Measurements from ENCODE around the gene RPS6KA6. TPM values are rescaled to one million over a fixed set of nuclear protein-coding genes. Genes with fewer than 3 reads are reported as not detected.
A peak's percentile ranks its signal among the peaks of the same experiment; 100 is the strongest.

RPS6KA6 gene
- total and polyA plus RNA-seq, 2 experiments from 2014 or later = 3.6 to 14.0 TPM

DNA sequence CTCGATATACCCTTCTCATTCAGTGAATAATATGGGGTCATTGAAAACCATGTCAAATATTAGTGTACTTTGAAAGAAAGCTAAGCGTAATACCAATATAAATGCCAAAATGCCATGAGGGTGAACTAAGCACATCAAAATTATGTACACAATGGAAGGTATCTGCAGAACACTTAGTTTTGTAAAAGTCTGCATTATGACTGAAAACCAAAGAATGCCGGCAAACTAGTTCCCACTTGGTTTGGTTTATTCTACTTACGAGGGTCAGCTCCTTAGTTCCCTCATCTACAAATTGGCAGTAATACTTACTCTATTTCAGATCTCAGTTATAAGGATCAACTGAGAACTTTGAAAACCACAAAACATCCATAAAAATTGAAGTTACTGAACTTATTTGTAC lies 27.3 kb downstream of the RPS6KA6 start:
- no peaks in the 10 kb centered on the region for H3F3A ChIP-seq (replicated peaks; ENCODE audit: low read depth)
- Mint-ChIP-seq H3K4me3 (no peak overlapping the region), H3K27ac (no peak overlapping the region), H3K36me3 (ENCODE audit: low read depth) (no peaks in the 10 kb centered on the region), H3K9me3 (no peaks in the 10 kb centered on the region), H3K27me3 (ENCODE audit: insufficient read depth, low read depth, poor library complexity) (no peaks in the 10 kb centered on the region), H3K4me1 (peaks cover 9% of the 10 kb centered on the region)
- no peaks in the 10 kb centered on the region for H3K36me3 ChIP-seq (ENCODE audit: insufficient read depth)
- H3K4me3 ChIP-seq = no peak overlapping the region
- H3K79me2 ChIP-seq (replicated peaks; ENCODE audit: insufficient read depth) = no peaks in the 10 kb centered on the region
- DNase-seq (ENCODE audit: low spot score) (no peak), ATAC-seq (no peak)
- no peaks in the 10 kb centered on the region for H3K9me2 ChIP-seq (ENCODE audit: insufficient read depth)
- no peaks in the 10 kb centered on the region; the same call in 1 of the 2 replicates for H4K20me1 ChIP-seq (replicated peaks; ENCODE audit: insufficient read depth)
- no peak overlapping the region for H3K27ac ChIP-seq (ENCODE audit: low read depth)
- peaks cover 14% of the 10 kb centered on the region for H3K4me1 ChIP-seq (ENCODE audit: insufficient read depth)
- no peak overlapping the region for H2AFZ ChIP-seq
- TF ChIP-seq ZNF462 (CRISPR knock-in tag; IDR thresholded peaks at IDR 0.05) (no peak), CREB1 (CRISPR knock-in tag; IDR thresholded peaks at IDR 0.05; ENCODE audit: low read depth) (no peak), EZH2phosphoT487 (IDR thresholded peaks at IDR 0.05; ENCODE audit: unreplicated experiment) (no peak), ZNF114 (CRISPR knock-in tag; IDR thresholded peaks at IDR 0.05) (no peak), STAT1 (IDR thresholded peaks at IDR 0.05; ENCODE audit: unreplicated experiment) (no peak), JUNB (IDR thresholded peaks at IDR 0.05; ENCODE audit: unreplicated experiment) (no peak), NANOG (IDR thresholded peaks at IDR 0.05; ENCODE audit: borderline replicate concordance) (no peak), ZNF331 (CRISPR knock-in tag; IDR thresholded peaks at IDR 0.05; ENCODE audit: low read depth) (no peak), EZH2 (IDR thresholded peaks at IDR 0.05; ENCODE audit: low read depth, unreplicated experiment) (no peak), POLR2AphosphoS5 (IDR thresholded peaks at IDR 0.05; ENCODE audit: low read depth) (no peak)
- TF ChIP-seq, protein P1, sequence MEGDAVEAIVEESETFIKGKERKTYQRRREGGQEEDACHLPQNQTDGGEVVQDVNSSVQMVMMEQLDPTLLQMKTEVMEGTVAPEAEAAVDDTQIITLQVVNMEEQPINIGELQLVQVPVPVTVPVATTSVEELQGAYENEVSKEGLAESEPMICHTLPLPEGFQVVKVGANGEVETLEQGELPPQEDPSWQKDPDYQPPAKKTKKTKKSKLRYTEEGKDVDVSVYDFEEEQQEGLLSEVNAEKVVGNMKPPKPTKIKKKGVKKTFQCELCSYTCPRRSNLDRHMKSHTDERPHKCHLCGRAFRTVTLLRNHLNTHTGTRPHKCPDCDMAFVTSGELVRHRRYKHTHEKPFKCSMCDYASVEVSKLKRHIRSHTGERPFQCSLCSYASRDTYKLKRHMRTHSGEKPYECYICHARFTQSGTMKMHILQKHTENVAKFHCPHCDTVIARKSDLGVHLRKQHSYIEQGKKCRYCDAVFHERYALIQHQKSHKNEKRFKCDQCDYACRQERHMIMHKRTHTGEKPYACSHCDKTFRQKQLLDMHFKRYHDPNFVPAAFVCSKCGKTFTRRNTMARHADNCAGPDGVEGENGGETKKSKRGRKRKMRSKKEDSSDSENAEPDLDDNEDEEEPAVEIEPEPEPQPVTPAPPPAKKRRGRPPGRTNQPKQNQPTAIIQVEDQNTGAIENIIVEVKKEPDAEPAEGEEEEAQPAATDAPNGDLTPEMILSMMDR (conservative IDR thresholded peaks at IDR 0.05; ENCODE audit: low read depth in 2 of 2) = no peak
- TF ChIP-seq, protein P2, sequence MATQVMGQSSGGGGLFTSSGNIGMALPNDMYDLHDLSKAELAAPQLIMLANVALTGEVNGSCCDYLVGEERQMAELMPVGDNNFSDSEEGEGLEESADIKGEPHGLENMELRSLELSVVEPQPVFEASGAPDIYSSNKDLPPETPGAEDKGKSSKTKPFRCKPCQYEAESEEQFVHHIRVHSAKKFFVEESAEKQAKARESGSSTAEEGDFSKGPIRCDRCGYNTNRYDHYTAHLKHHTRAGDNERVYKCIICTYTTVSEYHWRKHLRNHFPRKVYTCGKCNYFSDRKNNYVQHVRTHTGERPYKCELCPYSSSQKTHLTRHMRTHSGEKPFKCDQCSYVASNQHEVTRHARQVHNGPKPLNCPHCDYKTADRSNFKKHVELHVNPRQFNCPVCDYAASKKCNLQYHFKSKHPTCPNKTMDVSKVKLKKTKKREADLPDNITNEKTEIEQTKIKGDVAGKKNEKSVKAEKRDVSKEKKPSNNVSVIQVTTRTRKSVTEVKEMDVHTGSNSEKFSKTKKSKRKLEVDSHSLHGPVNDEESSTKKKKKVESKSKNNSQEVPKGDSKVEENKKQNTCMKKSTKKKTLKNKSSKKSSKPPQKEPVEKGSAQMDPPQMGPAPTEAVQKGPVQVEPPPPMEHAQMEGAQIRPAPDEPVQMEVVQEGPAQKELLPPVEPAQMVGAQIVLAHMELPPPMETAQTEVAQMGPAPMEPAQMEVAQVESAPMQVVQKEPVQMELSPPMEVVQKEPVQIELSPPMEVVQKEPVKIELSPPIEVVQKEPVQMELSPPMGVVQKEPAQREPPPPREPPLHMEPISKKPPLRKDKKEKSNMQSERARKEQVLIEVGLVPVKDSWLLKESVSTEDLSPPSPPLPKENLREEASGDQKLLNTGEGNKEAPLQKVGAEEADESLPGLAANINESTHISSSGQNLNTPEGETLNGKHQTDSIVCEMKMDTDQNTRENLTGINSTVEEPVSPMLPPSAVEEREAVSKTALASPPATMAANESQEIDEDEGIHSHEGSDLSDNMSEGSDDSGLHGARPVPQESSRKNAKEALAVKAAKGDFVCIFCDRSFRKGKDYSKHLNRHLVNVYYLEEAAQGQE (IDR thresholded peaks at IDR 0.05; ENCODE audit: unreplicated experiment) = no peak
- H3K4me2 ChIP-seq = 0 out of 2 replicates have a peak overlapping the region, but pooled peaks have one; percentile 14
- no peaks in the 10 kb centered on the region for H3K27me3 ChIP-seq (ENCODE audit: insufficient read depth)
